ENCODE measurements around the gene DVL2. TPM values are rescaled to one million over a fixed set of nuclear protein-coding genes. Genes with fewer than 3 reads are reported as not detected.

The DVL2 gene
- total RNA-seq, 1 donor = 106 TPM

DNA sequence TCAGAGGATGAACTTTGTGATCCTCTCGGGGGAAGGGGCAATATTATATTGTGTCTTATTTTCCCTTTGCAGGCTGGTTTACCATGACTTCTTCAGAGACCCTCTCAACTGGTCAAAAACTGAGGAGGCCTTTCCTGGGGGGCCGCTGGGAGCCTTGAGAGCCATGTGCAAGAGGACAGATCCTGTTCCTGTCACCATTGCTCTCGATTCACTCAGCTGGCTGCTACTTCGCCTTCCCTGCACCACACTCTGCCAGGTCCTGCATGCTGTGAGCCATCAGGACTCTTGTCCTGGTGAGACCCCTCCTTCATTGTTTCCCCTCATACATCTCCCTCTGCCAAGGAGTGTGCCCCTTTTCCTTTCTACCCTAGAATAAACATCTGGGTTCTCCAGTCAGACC lies 20.2 kb upstream of the DVL2 start:
- Histone ChIP-seq H3K4me1 (ENCODE audit: insufficient read depth, low read length) (peaks cover 24% of the 10 kb centered on the region), H3K27me3 (ENCODE audit: insufficient read depth, low read length) (no peaks in the 10 kb centered on the region), H3K79me2 (ENCODE audit: insufficient read depth, low read length) (peaks cover 35% of the 10 kb centered on the region), H3K27ac (ENCODE audit: low read depth, low read length) (no peak overlapping the region), H3K9me3 (ENCODE audit: low read depth, low read length) (no peaks in the 10 kb centered on the region), H2AFZ (ENCODE audit: low read length) (no peak overlapping the region), H3K4me2 (ENCODE audit: insufficient read depth, low read length) (no peak overlapping the region), H3K36me3 (ENCODE audit: insufficient read depth, low read length) (peaks cover 40% of the 10 kb centered on the region), H3K4me3 (ENCODE audit: insufficient read depth, low read length) (no peak overlapping the region), H4K20me1 (ENCODE audit: insufficient read depth, low read length) (no peaks in the 10 kb centered on the region)
- TF ChIP-seq, protein P1, sequence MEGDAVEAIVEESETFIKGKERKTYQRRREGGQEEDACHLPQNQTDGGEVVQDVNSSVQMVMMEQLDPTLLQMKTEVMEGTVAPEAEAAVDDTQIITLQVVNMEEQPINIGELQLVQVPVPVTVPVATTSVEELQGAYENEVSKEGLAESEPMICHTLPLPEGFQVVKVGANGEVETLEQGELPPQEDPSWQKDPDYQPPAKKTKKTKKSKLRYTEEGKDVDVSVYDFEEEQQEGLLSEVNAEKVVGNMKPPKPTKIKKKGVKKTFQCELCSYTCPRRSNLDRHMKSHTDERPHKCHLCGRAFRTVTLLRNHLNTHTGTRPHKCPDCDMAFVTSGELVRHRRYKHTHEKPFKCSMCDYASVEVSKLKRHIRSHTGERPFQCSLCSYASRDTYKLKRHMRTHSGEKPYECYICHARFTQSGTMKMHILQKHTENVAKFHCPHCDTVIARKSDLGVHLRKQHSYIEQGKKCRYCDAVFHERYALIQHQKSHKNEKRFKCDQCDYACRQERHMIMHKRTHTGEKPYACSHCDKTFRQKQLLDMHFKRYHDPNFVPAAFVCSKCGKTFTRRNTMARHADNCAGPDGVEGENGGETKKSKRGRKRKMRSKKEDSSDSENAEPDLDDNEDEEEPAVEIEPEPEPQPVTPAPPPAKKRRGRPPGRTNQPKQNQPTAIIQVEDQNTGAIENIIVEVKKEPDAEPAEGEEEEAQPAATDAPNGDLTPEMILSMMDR (IDR thresholded peaks at IDR 0.05; ENCODE audit: extremely low read depth, low read depth, low read length) = no peak
- no peak for DNase-seq (ENCODE audit: insufficient read length, low spot score, missing footprints)

DNA sequence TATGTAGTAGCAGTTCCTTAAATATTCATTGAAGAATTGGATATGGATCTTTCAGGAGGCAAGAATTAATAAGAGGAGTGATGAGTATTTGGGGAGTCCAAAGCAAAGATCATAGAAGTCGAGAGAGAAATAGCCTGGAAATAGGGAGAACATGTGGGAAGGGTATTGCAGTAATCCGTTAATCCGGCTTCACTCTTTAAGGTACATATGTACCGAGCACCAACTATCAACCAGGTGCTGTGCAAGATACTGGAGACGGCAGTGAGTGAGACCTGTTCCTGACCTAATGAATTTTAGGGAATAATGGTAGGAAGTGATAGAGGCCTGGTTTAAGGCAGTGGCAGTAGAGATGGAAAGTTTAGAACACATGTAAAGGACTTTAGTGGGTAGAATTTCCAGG lies 18.8 kb upstream of the DVL2 start:
- TF ChIP-seq, protein P1 (IDR thresholded peaks at IDR 0.05; ENCODE audit: extremely low read depth, low read depth, low read length) = no peak
- no peak for DNase-seq (ENCODE audit: insufficient read length, low spot score, missing footprints)
- Histone ChIP-seq H3K4me1 (ENCODE audit: insufficient read depth, low read length) (peaks cover 17% of the 10 kb centered on the region), H4K20me1 (ENCODE audit: insufficient read depth, low read length) (peaks cover 3% of the 10 kb centered on the region), H3K79me2 (ENCODE audit: insufficient read depth, low read length) (peaks cover 49% of the 10 kb centered on the region), H3K27me3 (ENCODE audit: insufficient read depth, low read length) (no peaks in the 10 kb centered on the region), H2AFZ (ENCODE audit: low read length) (peak overlapping the region; percentile 80), H3K4me3 (ENCODE audit: insufficient read depth, low read length) (peak overlapping the region; percentile 78), H3K4me2 (ENCODE audit: insufficient read depth, low read length) (peak overlapping the region; percentile 97), H3K36me3 (ENCODE audit: insufficient read depth, low read length) (peaks cover 29% of the 10 kb centered on the region), H3K9me3 (ENCODE audit: low read depth, low read length) (no peaks in the 10 kb centered on the region), H3K27ac (ENCODE audit: low read depth, low read length) (peak overlapping the region; percentile 99)

DNA sequence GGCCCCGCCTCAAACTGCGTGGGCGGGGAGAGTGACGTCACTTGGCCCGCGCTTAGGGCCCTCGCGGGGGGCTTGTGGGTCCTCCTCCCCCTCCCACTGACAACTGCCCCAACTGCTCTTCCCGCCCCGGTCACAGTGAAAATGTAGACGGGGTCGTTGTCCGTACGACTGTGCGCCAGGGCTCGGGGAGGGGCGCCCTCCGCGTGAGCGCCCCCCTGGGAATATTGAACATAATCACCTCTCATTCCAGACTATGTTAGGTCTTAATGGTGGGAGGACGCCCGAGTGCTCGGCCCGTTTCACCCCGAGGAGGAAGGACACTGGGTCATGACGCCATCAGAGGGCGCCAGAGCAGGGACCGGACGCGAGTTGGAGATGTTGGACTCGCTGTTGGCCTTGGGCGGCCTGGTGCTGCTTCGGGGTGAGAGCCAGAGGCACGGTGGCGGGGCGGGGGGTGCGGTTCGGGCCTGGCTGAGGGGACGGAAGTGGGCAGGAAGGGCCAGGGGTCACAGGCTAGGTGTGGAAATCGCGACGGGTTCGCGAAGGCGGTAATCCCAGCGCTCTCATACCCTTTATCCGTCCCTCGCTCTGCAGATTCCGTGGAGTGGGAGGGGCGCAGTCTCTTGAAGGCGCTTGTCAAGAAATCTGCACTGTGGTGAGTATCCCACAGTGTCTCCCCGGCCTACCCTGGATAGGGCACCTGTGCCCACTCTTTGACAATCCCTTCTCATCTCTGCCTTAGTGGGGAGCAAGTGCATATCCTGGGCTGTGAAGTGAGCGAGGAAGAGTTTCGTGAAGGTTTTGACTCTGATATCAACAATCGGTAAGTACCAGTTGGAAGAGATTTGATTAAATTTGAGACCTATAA lies 18.1 kb upstream of the DVL2 start, which contains the start of gene ELP5:
Gene ELP5 (plus strand): TSS at position 40 of the 868 bp plus-strand sequence. CDS start 336 bp downstream, at position 376.
- Histone ChIP-seq H3K4me3 (ENCODE audit: insufficient read depth, low read length) (peak within 1 kb of the TSS; percentile 78), H3K36me3 (ENCODE audit: insufficient read depth, low read length) (peaks cover 29% of the 10 kb centered on the region), H3K9me3 (ENCODE audit: low read depth, low read length) (no peaks in the 10 kb centered on the region), H3K79me2 (ENCODE audit: insufficient read depth, low read length) (peaks cover 56% of the 10 kb centered on the region), H2AFZ (ENCODE audit: low read length) (peak within 1 kb of the TSS; percentile 80), H3K27me3 (ENCODE audit: insufficient read depth, low read length) (no peaks in the 10 kb centered on the region), H3K27ac (ENCODE audit: low read depth, low read length) (peak within 1 kb of the TSS; percentile 99), H4K20me1 (ENCODE audit: insufficient read depth, low read length) (peaks cover 3% of the 10 kb centered on the region), H3K4me1 (ENCODE audit: insufficient read depth, low read length) (peaks cover 17% of the 10 kb centered on the region), H3K4me2 (ENCODE audit: insufficient read depth, low read length) (peak within 1 kb of the TSS; percentile 97)
- TF ChIP-seq, protein P1 (IDR thresholded peaks at IDR 0.05; ENCODE audit: extremely low read depth, low read depth, low read length) = peak; percentile 27
- peak; percentile 98 for DNase-seq (ENCODE audit: insufficient read length, low spot score, missing footprints)

DNA sequence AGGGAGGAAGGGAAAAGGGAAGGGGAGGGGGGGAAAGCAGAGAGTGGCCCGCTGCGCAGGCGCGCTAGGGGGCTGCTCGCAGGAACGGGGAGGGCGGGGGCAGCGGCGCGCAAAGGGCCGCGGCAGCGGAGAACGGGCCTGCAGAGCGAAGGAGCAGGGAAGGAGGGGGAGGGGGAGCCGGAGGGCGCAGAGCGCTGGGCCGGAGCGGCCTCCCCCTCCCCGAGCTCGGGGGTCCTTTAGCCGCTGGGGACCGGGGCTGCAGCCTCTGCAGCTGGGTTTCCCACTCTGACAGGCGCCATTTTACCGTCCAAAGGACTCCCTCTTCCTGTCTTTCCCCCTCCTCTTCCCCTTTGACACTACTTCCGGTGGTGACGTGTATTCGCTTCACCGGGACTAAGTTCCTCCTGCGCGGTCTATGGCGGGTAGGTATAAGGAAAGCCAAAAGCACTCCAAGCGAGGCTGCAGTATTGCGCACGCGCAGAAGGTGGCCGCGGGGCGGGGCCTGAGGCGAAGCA lies 17.4 kb upstream of the DVL2 start, which contains the start of gene CTDNEP1:
Gene CTDNEP1 (minus strand): TSS at position 74 of the 515 bp plus-strand sequence. CDS start 438 bp downstream, outside the sequence.
- Histone ChIP-seq H3K4me1 (ENCODE audit: insufficient read depth, low read length) (peaks cover 17% of the 10 kb centered on the region), H3K27me3 (ENCODE audit: insufficient read depth, low read length) (no peaks in the 10 kb centered on the region), H3K4me3 (ENCODE audit: insufficient read depth, low read length) (peak within 1 kb of the TSS; percentile 78), H3K27ac (ENCODE audit: low read depth, low read length) (peak within 1 kb of the TSS; percentile 99), H2AFZ (ENCODE audit: low read length) (peak within 1 kb of the TSS; percentile 80), H3K9me3 (ENCODE audit: low read depth, low read length) (no peaks in the 10 kb centered on the region), H3K36me3 (ENCODE audit: insufficient read depth, low read length) (peaks cover 29% of the 10 kb centered on the region), H3K79me2 (ENCODE audit: insufficient read depth, low read length) (peaks cover 63% of the 10 kb centered on the region), H4K20me1 (ENCODE audit: insufficient read depth, low read length) (peaks cover 3% of the 10 kb centered on the region), H3K4me2 (ENCODE audit: insufficient read depth, low read length) (peak within 1 kb of the TSS; percentile 97)
- peak; percentile 99 for DNase-seq (ENCODE audit: insufficient read length, low spot score, missing footprints)
- TF ChIP-seq, protein P1 (IDR thresholded peaks at IDR 0.05; ENCODE audit: extremely low read depth, low read depth, low read length) = no peak
